ENCODE data around the gene ALPK3.

The ALPK3 gene

GRCh38 chr15:84878504-84878903 lies 61.3 kb downstream of the ALPK3 start:
- DNase-seq = peak; percentile 38

- no peak for DNase-seq
These were observed 62.1 kb downstream of the ALPK3 start for GRCh38 chr15:84879088-84879780.

- no peak for DNase-seq
These were observed 62.9 kb downstream of the ALPK3 start for GRCh38 chr15:84880007-84880406.

GRCh38 chr15:84880822-84881519 lies 63.8 kb downstream of the ALPK3 start:
- no peak for DNase-seq

GRCh38 chr15:84881520-84881830 lies 64.3 kb downstream of the ALPK3 start:
- DNase-seq = no peak

GRCh38 chr15:84883466-84883865 lies 66.3 kb downstream of the ALPK3 start:
- no peak for DNase-seq

GRCh38 chr15:84883916-84884781 lies 67.0 kb downstream of the ALPK3 start, which contains the start of gene SLC28A1:
TSS of gene SLC28A1 (plus strand) at chr15:84884662. CDS start at chr15:84887761, 3,099 bp downstream.
- DNase-seq = no peak

- DNase-seq = no peak
These were observed 68.6 kb downstream of the ALPK3 start for GRCh38 chr15:84885801-84886200.

- DNase-seq = no peak
These were observed 69.2 kb downstream of the ALPK3 start for GRCh38 chr15:84886211-84886983.

GRCh38 chr15:84886984-84887299 lies 69.8 kb downstream of the ALPK3 start:
- DNase-seq = no peak

- no peak for DNase-seq
These were observed 70.8 kb downstream of the ALPK3 start for GRCh38 chr15:84887938-84888337.

GRCh38 chr15:84888639-84889038 lies 71.5 kb downstream of the ALPK3 start:
- DNase-seq = no peak

- DNase-seq = no peak
These were observed 72.3 kb downstream of the ALPK3 start for GRCh38 chr15:84889313-84889990.

GRCh38 chr15:84889991-84890669 lies 73.0 kb downstream of the ALPK3 start:
- no peak for DNase-seq

GRCh38 chr15:84890670-84891162 lies 73.6 kb downstream of the ALPK3 start:
- no peak for DNase-seq

GRCh38 chr15:84891339-84891738 lies 74.2 kb downstream of the ALPK3 start:
- DNase-seq = no peak

- no peak for DNase-seq
These were observed 75.7 kb downstream of the ALPK3 start for GRCh38 chr15:84892786-84893307.

GRCh38 chr15:84893607-84894006 lies 76.5 kb downstream of the ALPK3 start:
- DNase-seq = no peak

GRCh38 chr15:84894736-84895425 lies 77.7 kb downstream of the ALPK3 start:
- no peak for DNase-seq

- DNase-seq = no peak
These were observed 81.6 kb downstream of the ALPK3 start for GRCh38 chr15:84898761-84899160.

- DNase-seq = no peak
These were observed 82.6 kb downstream of the ALPK3 start for GRCh38 chr15:84899750-84900149.
